HFFc6 (cell line): ENCODE data around the gene GLCE. TPM values are rescaled to one million over a fixed set of nuclear protein-coding genes. Genes with fewer than 3 reads are reported as not detected.

Experiments used
- DNase-seq: peaks from one replicate; pipeline ENCODE4 v3.0.0-alpha.2; 2018
- H3K27ac Mint-ChIP-seq: 2 replicates; pipeline ENCODE4 v1.8.0; 2020; ENCODE audit warnings: mild to moderate bottlenecking, mixed read lengths
- H3K27me3 Mint-ChIP-seq: 2 replicates; pipeline ENCODE4 v1.8.0; 2021; ENCODE audit warnings: mild to moderate bottlenecking, moderate library complexity, mixed read lengths; ENCODE audit not compliant: insufficient read depth
- H3K36me3 Mint-ChIP-seq: 2 replicates; pipeline ENCODE4 v1.8.0; 2021; ENCODE audit warnings: low read depth, mixed read lengths
- H3K4me1 Mint-ChIP-seq: 2 replicates; pipeline ENCODE4 v1.8.0; 2020; ENCODE audit warnings: low read depth, mixed read lengths
- H3K4me3 Mint-ChIP-seq: 2 replicates; pipeline ENCODE4 v1.8.0; 2020; ENCODE audit warnings: mild to moderate bottlenecking, moderate library complexity, mixed read lengths
- H3K9me3 Mint-ChIP-seq: 2 replicates; pipeline ENCODE4 v1.8.0; 2020; ENCODE audit warnings: mild to moderate bottlenecking, mixed read lengths
- CTCF ChIP-seq: fragments of 200-600 bp; sonication (generic); IDR thresholded peaks from 2 replicates; pipeline ENCODE4 v1.5.0; 2021; ENCODE audit warnings: antibody characterized with exemption, mild to moderate bottlenecking
- total RNA-seq, 6 experiments: library from RNA; stranded (reverse); fragmentation: NEBNext Ultra II Directional; extraction: Animal tissue kit (Norgen Biotek cat#: 25700); gene quantifications; 2 replicates in 1 of 6; 3 replicates in 5 of 6; pipeline ENCODE4 v1.2.3, GENCODE V29; 2021

Gene GLCE
- total RNA-seq, 6 experiments from 2014 or later: 13.2 to 20.6 (median 17.7) TPM

DNA sequence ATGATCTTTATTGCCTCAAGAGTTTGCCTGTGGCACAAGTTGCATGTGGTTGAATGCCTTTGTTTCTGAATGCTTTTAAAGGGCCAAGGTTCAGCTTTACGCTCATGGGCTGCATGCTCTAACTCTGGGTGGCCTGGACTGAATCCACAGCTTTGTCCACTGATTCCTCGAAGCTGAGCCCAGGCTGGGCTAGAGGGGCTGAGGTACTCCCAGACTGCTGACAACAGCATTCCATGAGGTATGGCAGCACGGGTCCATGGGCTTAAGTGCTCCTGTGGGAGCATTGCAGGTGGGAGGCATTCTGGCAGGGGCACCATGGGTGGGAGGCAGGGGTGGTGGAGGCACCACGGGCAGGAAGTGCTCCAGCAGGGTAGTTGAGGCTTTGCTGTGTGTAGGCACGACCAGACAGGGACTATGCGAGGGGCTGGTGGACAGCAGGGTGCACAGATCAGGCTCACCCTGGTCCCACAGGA is 61.6 kb downstream of the GLCE start:
- no peak for DNase-seq
- Mint-ChIP-seq H3K9me3 (peaks cover 7% of the 10 kb centered on the region; the same call in 1 of the 2 replicates), H3K4me1 (no peaks in the 10 kb centered on the region), H3K27ac (no peak overlapping the region), H3K4me3 (no peak overlapping the region), H3K36me3 (peaks cover 16% of the 10 kb centered on the region), H3K27me3 (no peaks in the 10 kb centered on the region)
- TF ChIP-seq CTCF: no peak

GRCh38 chr15:69223083-69223813 is 62.8 kb downstream of the GLCE start:
- H3K27ac Mint-ChIP-seq: no peak overlapping the region
- peaks cover 7% of the 10 kb centered on the region; the same call in 1 of the 2 replicates for H3K9me3 Mint-ChIP-seq
- TF ChIP-seq CTCF: no peak
- H3K4me1 Mint-ChIP-seq: no peaks in the 10 kb centered on the region
- H3K36me3 Mint-ChIP-seq: peaks cover 16% of the 10 kb centered on the region
- no peak for DNase-seq
- no peaks in the 10 kb centered on the region for H3K27me3 Mint-ChIP-seq
- no peak overlapping the region for H3K4me3 Mint-ChIP-seq

- Mint-ChIP-seq H3K36me3 (peaks cover 16% of the 10 kb centered on the region), H3K27ac (no peak overlapping the region), H3K27me3 (no peaks in the 10 kb centered on the region), H3K4me1 (no peaks in the 10 kb centered on the region), H3K4me3 (no peak overlapping the region), H3K9me3 (peaks cover 7% of the 10 kb centered on the region; the same call in 1 of the 2 replicates)
- no peak for TF ChIP-seq CTCF
- DNase-seq: no peak
Measured at GRCh38 chr15:69224383-69224782, 63.9 kb downstream of the GLCE start.

GRCh38 chr15:69225355-69226022 is 65.1 kb downstream of the GLCE start:
- Mint-ChIP-seq H3K36me3 (peaks cover 11% of the 10 kb centered on the region), H3K27me3 (no peaks in the 10 kb centered on the region), H3K27ac (no peak overlapping the region), H3K4me3 (no peak overlapping the region), H3K9me3 (peaks cover 7% of the 10 kb centered on the region; the same call in 1 of the 2 replicates), H3K4me1 (no peaks in the 10 kb centered on the region)
- DNase-seq: peak; percentile 46
- TF ChIP-seq CTCF: peak; percentile 73

- Mint-ChIP-seq H3K36me3 (peaks cover 11% of the 10 kb centered on the region), H3K4me3 (no peak overlapping the region), H3K4me1 (no peaks in the 10 kb centered on the region), H3K9me3 (peaks cover 7% of the 10 kb centered on the region; the same call in 1 of the 2 replicates), H3K27ac (no peak overlapping the region), H3K27me3 (no peaks in the 10 kb centered on the region)
- peak; percentile 51; the same call in 1 of the 2 replicates for TF ChIP-seq CTCF
- DNase-seq: no peak
Measured at GRCh38 chr15:69226023-69226355, 65.6 kb downstream of the GLCE start.
